H1 (cell line): ENCODE results near the gene PRR12.

Experiments used
- CREB1 ChIP-seq: IDR thresholded peaks from 2 replicates; pipeline ENCODE4 v1.6.1; 2012; ENCODE audit warnings: inconsistent platforms
- HDAC2 ChIP-seq, 2 experiments: fragments of 300-600 bp in 1 of 2; sonication (generic) in 1 of 2; IDR thresholded peaks; 2 replicates each; pipeline ENCODE4 v1.6.1; 2011 to 2012; ENCODE audit warnings: low read depth in 2 of 2, low read length in 2 of 2, mild to moderate bottlenecking in 2 of 2, moderate library complexity in 2 of 2, borderline replicate concordance in 1 of 2, inconsistent platforms in 1 of 2
- JUND ChIP-seq: IDR thresholded peaks from 2 replicates; pipeline ENCODE4 v1.6.1; 2011; ENCODE audit warnings: mild to moderate bottlenecking, improper control_type of control experiment, low read length
- KDM5A ChIP-seq: fragments of 200-600 bp; IDR thresholded peaks from 2 replicates; pipeline ENCODE4 v1.7.1; 2012; ENCODE audit warnings: mild to moderate bottlenecking, low read length, inconsistent platforms, mixed read lengths
- POLR2A ChIP-seq, 2 experiments: IDR thresholded peaks; 1 replicate in 1 of 2; 2 replicates in 1 of 2; pipeline ENCODE4 v1.6.1; 2011; ENCODE audit warnings: low read depth in 2 of 2, low read length in 2 of 2, mild to moderate bottlenecking in 2 of 2; ENCODE audit errors: control extremely low read depth in 1 of 2
- SIN3A ChIP-seq, 2 experiments: IDR thresholded peaks in 1 of 2; conservative IDR thresholded peaks in 1 of 2; 2 replicates each; pipeline ENCODE4 v1.6.1; 2011 to 2012; ENCODE audit warnings: low read length in 2 of 2, improper control_type of control experiment in 1 of 2, low read depth in 1 of 2, mild to moderate bottlenecking in 1 of 2
- TF ChIP-seq, protein P1 (sequence below), 3 experiments: IDR thresholded peaks; 1 replicate in 2 of 3; 2 replicates in 1 of 3; pipeline versions ENCODE4 v1.5.1 to v1.6.1; 2011; ENCODE audit warnings: low read length in 3 of 3, mild to moderate bottlenecking in 3 of 3, inconsistent platforms in 2 of 3, low read depth in 1 of 3, moderate library complexity in 1 of 3; ENCODE audit not compliant: insufficient read depth in 1 of 3; ENCODE audit errors: control extremely low read depth in 1 of 3

DNA sequence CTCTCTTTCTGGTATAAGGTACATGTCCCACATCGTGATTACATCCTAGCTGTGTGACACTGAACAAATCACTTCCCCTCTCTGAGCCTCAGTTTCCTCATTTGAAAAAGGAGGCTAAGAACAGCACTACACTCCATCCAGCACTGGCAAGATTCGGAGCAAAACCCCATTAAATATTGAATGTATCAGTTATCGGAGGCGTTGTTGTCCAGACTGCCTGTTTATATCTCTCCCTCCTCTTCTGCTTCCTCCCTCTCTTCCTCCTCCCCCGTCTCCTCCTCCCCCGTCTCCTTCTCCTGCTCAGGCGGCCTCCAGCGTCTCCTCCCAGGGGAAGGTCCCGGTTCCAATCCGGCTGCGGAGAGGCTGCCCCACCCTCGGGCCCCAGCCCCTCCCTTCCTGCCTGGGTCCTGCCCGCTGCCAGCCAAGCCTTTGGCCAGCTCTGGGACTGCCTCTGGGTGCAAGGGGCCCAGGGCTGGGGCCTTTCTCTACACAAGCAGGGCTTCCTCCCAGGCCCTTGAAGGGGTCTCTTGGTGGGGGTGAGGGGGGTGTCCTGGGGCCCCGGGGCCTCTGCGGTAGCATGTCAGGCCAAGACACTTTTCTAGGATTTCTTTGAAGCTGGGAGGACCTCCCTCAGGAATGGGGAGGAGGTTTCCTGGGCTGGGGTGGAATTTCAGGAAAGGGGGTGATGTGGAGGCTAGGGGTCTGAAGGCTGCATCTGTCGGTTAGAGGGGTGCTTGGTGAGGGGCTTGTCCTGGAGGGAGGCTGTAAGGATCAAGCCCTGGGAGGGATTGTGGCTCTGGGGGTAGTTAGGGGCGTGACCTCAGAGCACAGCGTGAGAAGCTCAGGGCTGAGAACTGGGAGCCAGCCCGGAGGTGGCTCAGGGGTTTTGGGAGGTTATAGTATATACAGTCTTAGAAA is 47.1 kb downstream of the PRR12 start:
- TF ChIP-seq CREB1 (no peak), HDAC2 (IDR thresholded peaks at IDR 0.05; ENCODE audit: borderline replicate concordance in 1 of 2, low read depth in 2 of 2, low read length in 2 of 2) (no peak), JUND (no peak), SIN3A (conservative IDR thresholded peaks at IDR 0.05 in 1 of 2, IDR thresholded peaks at IDR 0.05 in 1 of 2; ENCODE audit: low read depth in 1 of 2, low read length in 2 of 2) (no peak), KDM5A (no peak), POLR2A (IDR thresholded peaks at IDR 0.05; ENCODE audit: control extremely low read depth in 1 of 2, low read depth in 2 of 2, low read length in 2 of 2) (no peak)
- TF ChIP-seq, protein P1, sequence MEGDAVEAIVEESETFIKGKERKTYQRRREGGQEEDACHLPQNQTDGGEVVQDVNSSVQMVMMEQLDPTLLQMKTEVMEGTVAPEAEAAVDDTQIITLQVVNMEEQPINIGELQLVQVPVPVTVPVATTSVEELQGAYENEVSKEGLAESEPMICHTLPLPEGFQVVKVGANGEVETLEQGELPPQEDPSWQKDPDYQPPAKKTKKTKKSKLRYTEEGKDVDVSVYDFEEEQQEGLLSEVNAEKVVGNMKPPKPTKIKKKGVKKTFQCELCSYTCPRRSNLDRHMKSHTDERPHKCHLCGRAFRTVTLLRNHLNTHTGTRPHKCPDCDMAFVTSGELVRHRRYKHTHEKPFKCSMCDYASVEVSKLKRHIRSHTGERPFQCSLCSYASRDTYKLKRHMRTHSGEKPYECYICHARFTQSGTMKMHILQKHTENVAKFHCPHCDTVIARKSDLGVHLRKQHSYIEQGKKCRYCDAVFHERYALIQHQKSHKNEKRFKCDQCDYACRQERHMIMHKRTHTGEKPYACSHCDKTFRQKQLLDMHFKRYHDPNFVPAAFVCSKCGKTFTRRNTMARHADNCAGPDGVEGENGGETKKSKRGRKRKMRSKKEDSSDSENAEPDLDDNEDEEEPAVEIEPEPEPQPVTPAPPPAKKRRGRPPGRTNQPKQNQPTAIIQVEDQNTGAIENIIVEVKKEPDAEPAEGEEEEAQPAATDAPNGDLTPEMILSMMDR (IDR thresholded peaks at IDR 0.05; ENCODE audit: control extremely low read depth in 1 of 3, insufficient read depth in 1 of 3, low read depth in 1 of 3, low read length in 3 of 3) = no peak
